ENCODE data around the gene INTS11.

- TF ChIP-seq CTCF (IDR thresholded peaks at IDR 0.05; ENCODE audit: low read depth, low read length, poor library complexity, severe bottlenecking) (no peak), EZH2phosphoT487 (IDR thresholded peaks at IDR 0.05; ENCODE audit: borderline replicate concordance, low read length) (no peak)
These were observed 26.5 kb downstream of the INTS11 start for GRCh38 chr1:1297802-1298424.
